ENCODE data around the gene BCL2L12.
"Not testable (repeated sequence)": the region's sequence is repeated elsewhere in the genome, so short reads cannot be mapped to it uniquely, and the experiment has no call there.

Gene BCL2L12

DNA sequence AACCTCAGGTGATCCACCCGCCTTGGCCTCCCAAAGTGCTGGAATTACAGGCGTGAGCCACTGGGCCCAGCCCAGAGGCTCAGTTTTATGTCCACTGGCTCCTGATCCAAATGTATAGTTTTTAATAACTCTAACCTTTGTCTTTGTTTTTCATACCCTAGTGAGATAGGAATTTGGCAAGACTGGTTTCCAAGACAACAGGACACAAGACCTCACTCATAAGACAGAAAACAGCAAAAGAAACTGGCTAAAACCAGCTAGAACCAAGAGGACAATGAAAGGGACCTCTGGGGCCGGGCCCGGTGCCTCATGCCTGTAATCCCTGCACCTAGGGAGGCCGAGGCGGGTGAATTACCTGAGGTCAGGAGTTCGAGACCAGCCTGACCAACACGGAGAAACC, 52.8 kb downstream of the BCL2L12 start:
- Histone ChIP-seq H2AFZ (no peak overlapping the region), H3K9ac (no peak overlapping the region), H3K27me3 (ENCODE audit: control insufficient read depth, insufficient read depth, low read length) (no peaks in the 10 kb centered on the region), H3K27ac (no peak overlapping the region), H3K4me3 (ENCODE audit: low read depth, low read length) (no peak overlapping the region), H3K4me2 (ENCODE audit: low read length) (no peak overlapping the region), H3K36me3 (ENCODE audit: control insufficient read depth, insufficient read depth, low read length) (no peaks in the 10 kb centered on the region), H3K4me1 (no peaks in the 10 kb centered on the region), H3K79me2 (no peaks in the 10 kb centered on the region), H3K9me3 (ENCODE audit: control insufficient read depth, low read length) (no peaks in the 10 kb centered on the region)
- TF ChIP-seq CTCF (IDR thresholded peaks at IDR 0.05) = no peak

DNA sequence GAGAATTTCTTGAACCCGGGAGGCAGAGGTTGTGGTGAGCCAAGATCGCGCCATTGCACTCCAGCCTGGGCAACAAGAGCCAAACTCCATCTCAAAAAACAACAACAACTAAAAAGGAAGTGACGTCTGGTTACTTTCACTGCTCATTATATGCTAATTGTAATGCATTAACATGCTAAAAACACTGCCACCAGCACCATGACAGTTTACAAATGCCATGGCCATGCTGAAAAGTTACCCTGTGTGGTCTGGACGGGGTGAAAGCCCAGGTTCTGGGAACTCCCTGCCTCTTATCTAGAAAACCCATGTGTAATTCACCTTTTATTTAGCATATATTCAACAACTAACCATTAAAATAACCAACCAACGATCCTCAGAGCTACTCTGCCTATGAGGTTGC, 53.3 kb downstream of the BCL2L12 start:
- Histone ChIP-seq H3K9me3 (ENCODE audit: control insufficient read depth, low read length) (no peaks in the 10 kb centered on the region), H3K36me3 (ENCODE audit: control insufficient read depth, insufficient read depth, low read length) (no peaks in the 10 kb centered on the region), H3K27me3 (ENCODE audit: control insufficient read depth, insufficient read depth, low read length) (no peaks in the 10 kb centered on the region), H3K4me3 (ENCODE audit: low read depth, low read length) (no peak overlapping the region), H3K9ac (no peak overlapping the region), H3K79me2 (no peaks in the 10 kb centered on the region), H3K27ac (no peak overlapping the region), H3K4me2 (ENCODE audit: low read length) (no peak overlapping the region), H2AFZ (no peak overlapping the region), H3K4me1 (no peaks in the 10 kb centered on the region)
- TF ChIP-seq CTCF (IDR thresholded peaks at IDR 0.05) = no peak

- H3K9ac ChIP-seq; H3K79me2 ChIP-seq; H3K36me3 ChIP-seq (ENCODE audit: control insufficient read depth, insufficient read depth, low read length); H3K4me3 ChIP-seq (ENCODE audit: low read depth, low read length); H3K4me2 ChIP-seq (ENCODE audit: low read length); H3K4me1 ChIP-seq; H3K27me3 ChIP-seq (ENCODE audit: control insufficient read depth, insufficient read depth, low read length); H3K27ac ChIP-seq; H2AFZ ChIP-seq; H3K9me3 ChIP-seq (ENCODE audit: control insufficient read depth, low read length): not testable (repeated sequence)
Observed at GRCh38 chr19:49719420-49719819, 53.7 kb downstream of the BCL2L12 start.
